Measurements from ENCODE around the gene ITPR2.

The ITPR2 gene

DNA sequence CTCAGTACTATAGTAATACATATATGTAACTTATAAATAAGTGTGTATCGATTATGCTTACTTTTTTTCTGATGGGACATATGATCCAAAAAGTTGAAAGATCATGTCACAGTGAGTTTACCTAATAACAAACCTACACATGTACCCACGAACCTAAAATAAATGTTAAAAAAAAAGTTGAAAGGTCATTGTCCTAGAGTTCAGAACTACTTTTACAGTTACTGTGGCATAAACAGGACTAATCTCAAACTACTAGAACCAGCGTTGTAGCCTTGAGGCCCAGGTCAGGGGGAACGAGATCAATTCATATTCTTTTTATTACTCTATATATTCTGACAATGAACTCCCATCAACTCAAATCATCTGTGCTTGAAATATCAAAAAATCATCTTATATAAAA is 81.8 kb downstream of the ITPR2 start:
- H2BK120ac ChIP-seq (ENCODE audit: low read depth, low read length), result no peak overlapping the region
- no peak overlapping the region for H3K4me3 ChIP-seq (ENCODE audit: insufficient read depth in 1 of 2, low read depth in 1 of 2, low read length in 2 of 2)
- no peak overlapping the region for H3K18ac ChIP-seq (ENCODE audit: low read depth in 1 of 2, low read length in 2 of 2)
- H2BK5ac ChIP-seq (ENCODE audit: low read depth, low read length, poor library complexity, severe bottlenecking), result no peak overlapping the region
- peaks cover 21% of the 10 kb centered on the region for H3K79me1 ChIP-seq (replicated peaks; ENCODE audit: low read length, poor library complexity, severe bottlenecking)
- H2BK12ac ChIP-seq (ENCODE audit: low read length in 2 of 2), result no peak overlapping the region
- no peak overlapping the region for H2BK15ac ChIP-seq (ENCODE audit: low read depth, poor library complexity, severe bottlenecking)
- H3K9me3 ChIP-seq (ENCODE audit: control insufficient read depth, low read length), result no peaks in the 10 kb centered on the region
- no peak overlapping the region for H3K23ac ChIP-seq (ENCODE audit: low read length in 2 of 2)
- no peak overlapping the region for H2AFZ ChIP-seq (ENCODE audit: low read depth, low read length)
- DNase-seq, result no peak
- H3K27ac ChIP-seq (ENCODE audit: low read length, poor library complexity, severe bottlenecking), result no peak overlapping the region
- no peak overlapping the region for H3K4ac ChIP-seq (ENCODE audit: low read depth in 1 of 2, low read length in 2 of 2)
- no peak overlapping the region for H2AK5ac ChIP-seq (ENCODE audit: low read length, severe bottlenecking)
- no peak overlapping the region for H3K4me2 ChIP-seq (ENCODE audit: low read length, poor library complexity, severe bottlenecking)
- H3K14ac ChIP-seq (ENCODE audit: low read length in 2 of 2), result no peak overlapping the region
- H3K27me3 ChIP-seq (ENCODE audit: control insufficient read depth in 1 of 2, insufficient read depth in 1 of 2, low read length in 2 of 2), result no peaks in the 10 kb centered on the region
- WGBS, result 96% methylated on average over 3 of the region's 4 CpGs
- no peak overlapping the region for H4K8ac ChIP-seq (ENCODE audit: low read length)
- no peak overlapping the region for H4K91ac ChIP-seq (ENCODE audit: low read length)
- no peak overlapping the region for H3K9ac ChIP-seq (ENCODE audit: low read length)
- no peaks in the 10 kb centered on the region for H3K36me3 ChIP-seq (ENCODE audit: control insufficient read depth in 1 of 2, insufficient read depth in 2 of 2, low read depth in 1 of 2, low read length in 2 of 2)
- H3K4me1 ChIP-seq (ENCODE audit: control insufficient read depth, insufficient read depth, low read depth, low read length), result peaks cover 3% of the 10 kb centered on the region

DNA sequence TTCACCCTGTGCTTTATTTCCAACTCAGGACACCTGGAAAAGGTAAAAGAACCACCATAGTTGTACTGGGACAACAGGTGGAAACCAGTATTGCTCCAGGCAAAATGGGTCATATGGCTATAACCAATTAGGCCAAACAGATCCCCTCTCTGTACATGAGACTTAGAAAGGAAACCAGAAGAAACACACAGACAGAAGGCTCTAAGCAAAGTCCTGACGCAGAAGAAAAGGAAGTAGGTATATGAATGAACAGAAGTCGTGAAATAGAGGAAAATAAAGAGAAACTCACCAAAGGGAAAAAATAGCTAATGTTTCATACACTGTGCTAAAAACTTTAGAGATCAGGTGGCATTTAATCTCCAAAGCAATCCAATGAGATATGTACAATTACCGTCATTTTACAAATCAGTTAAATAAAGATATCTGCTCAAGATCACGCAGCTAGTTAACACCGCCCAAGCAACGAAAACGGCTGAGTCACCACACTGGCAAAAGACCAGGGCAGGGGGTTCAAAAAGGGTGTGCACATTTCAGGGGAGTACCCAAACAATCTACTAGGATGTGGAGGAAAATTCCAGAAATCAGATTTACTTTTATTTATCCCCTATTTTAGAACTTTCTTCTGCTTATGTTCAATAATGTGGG is 82.3 kb downstream of the ITPR2 start:
- H3K36me3 ChIP-seq (ENCODE audit: control insufficient read depth in 1 of 2, insufficient read depth in 2 of 2, low read depth in 1 of 2, low read length in 2 of 2), result no peaks in the 10 kb centered on the region
- no peak for DNase-seq
- H2BK120ac ChIP-seq (ENCODE audit: low read depth, low read length), result no peak overlapping the region
- no peaks in the 10 kb centered on the region for H3K27me3 ChIP-seq (ENCODE audit: control insufficient read depth in 1 of 2, insufficient read depth in 1 of 2, low read length in 2 of 2)
- H3K18ac ChIP-seq (ENCODE audit: low read depth in 1 of 2, low read length in 2 of 2), result no peak overlapping the region
- H2BK15ac ChIP-seq (ENCODE audit: low read depth, poor library complexity, severe bottlenecking), result no peak overlapping the region
- H2AK5ac ChIP-seq (ENCODE audit: low read length, severe bottlenecking), result peak overlapping the region; percentile 57
- no peak overlapping the region for H2AFZ ChIP-seq (ENCODE audit: low read depth, low read length)
- no peak overlapping the region for H3K27ac ChIP-seq (ENCODE audit: low read length, poor library complexity, severe bottlenecking)
- H3K23ac ChIP-seq (ENCODE audit: low read length in 2 of 2), result no peak overlapping the region
- H2BK5ac ChIP-seq (ENCODE audit: low read depth, low read length, poor library complexity, severe bottlenecking), result no peak overlapping the region
- H3K14ac ChIP-seq (ENCODE audit: low read length in 2 of 2), result no peak overlapping the region
- H3K79me1 ChIP-seq (replicated peaks; ENCODE audit: low read length, poor library complexity, severe bottlenecking), result peaks cover 21% of the 10 kb centered on the region
- H2BK12ac ChIP-seq (ENCODE audit: low read length in 2 of 2), result no peak overlapping the region
- H4K8ac ChIP-seq (ENCODE audit: low read length), result no peak overlapping the region
- 95% methylated on average over 6 of the region's 7 CpGs for WGBS
- H3K4me2 ChIP-seq (ENCODE audit: low read length, poor library complexity, severe bottlenecking), result no peak overlapping the region
- H4K91ac ChIP-seq (ENCODE audit: low read length), result no peak overlapping the region
- H3K9ac ChIP-seq (ENCODE audit: low read length), result no peak overlapping the region
- H3K4me1 ChIP-seq (ENCODE audit: control insufficient read depth, insufficient read depth, low read depth, low read length), result peaks cover 5% of the 10 kb centered on the region
- no peak overlapping the region for H3K4me3 ChIP-seq (ENCODE audit: insufficient read depth in 1 of 2, low read depth in 1 of 2, low read length in 2 of 2)
- no peaks in the 10 kb centered on the region for H3K9me3 ChIP-seq (ENCODE audit: control insufficient read depth, low read length)
- H3K4ac ChIP-seq (ENCODE audit: low read depth in 1 of 2, low read length in 2 of 2), result no peak overlapping the region

DNA sequence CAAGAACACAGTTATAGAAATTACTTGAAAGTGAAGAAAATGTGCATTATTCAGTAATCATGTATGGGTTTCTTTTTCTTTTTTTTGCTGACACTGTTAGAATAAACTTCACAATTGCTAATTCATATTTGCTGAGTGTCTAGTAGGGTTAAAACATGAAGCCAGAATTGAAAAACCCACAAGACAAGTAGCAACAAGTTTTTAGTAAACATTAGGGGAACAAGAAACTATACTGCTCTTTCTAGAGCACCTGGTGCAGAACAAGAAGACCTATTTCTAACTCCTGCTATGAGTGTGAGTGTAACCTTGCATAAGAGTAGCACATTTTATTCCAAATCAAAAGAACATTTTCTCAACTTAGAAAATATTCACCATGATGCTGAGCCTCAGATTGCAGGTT is 83.2 kb downstream of the ITPR2 start:
- Histone ChIP-seq H2BK5ac (ENCODE audit: low read depth, low read length, poor library complexity, severe bottlenecking) (no peak overlapping the region), H3K23ac (ENCODE audit: low read length in 2 of 2) (no peak overlapping the region), H2BK12ac (ENCODE audit: low read length in 2 of 2) (no peak overlapping the region), H3K27me3 (ENCODE audit: control insufficient read depth in 1 of 2, insufficient read depth in 1 of 2, low read length in 2 of 2) (no peaks in the 10 kb centered on the region), H3K9ac (ENCODE audit: low read length) (peak overlapping the region; percentile 24), H3K4ac (ENCODE audit: low read depth in 1 of 2, low read length in 2 of 2) (no peak overlapping the region), H3K4me3 (ENCODE audit: insufficient read depth in 1 of 2, low read depth in 1 of 2, low read length in 2 of 2) (no peak overlapping the region), H3K4me1 (ENCODE audit: control insufficient read depth, insufficient read depth, low read depth, low read length) (peaks cover 5% of the 10 kb centered on the region), H3K18ac (ENCODE audit: low read depth in 1 of 2, low read length in 2 of 2) (peak overlapping the region in 1 of 2 experiments; percentile 26), H3K4me2 (ENCODE audit: low read length, poor library complexity, severe bottlenecking) (no peak overlapping the region), H2BK15ac (ENCODE audit: low read depth, poor library complexity, severe bottlenecking) (no peak overlapping the region), H4K91ac (ENCODE audit: low read length) (no peak overlapping the region), H3K14ac (ENCODE audit: low read length in 2 of 2) (no peak overlapping the region), H3K36me3 (ENCODE audit: control insufficient read depth in 1 of 2, insufficient read depth in 2 of 2, low read depth in 1 of 2, low read length in 2 of 2) (no peaks in the 10 kb centered on the region), H3K9me3 (ENCODE audit: control insufficient read depth, low read length) (no peaks in the 10 kb centered on the region), H3K27ac (ENCODE audit: low read length, poor library complexity, severe bottlenecking) (peak overlapping the region; percentile 17), H2AK5ac (ENCODE audit: low read length, severe bottlenecking) (no peak overlapping the region), H3K79me1 (replicated peaks; ENCODE audit: low read length, poor library complexity, severe bottlenecking) (peaks cover 21% of the 10 kb centered on the region), H4K8ac (ENCODE audit: low read length) (no peak overlapping the region), H2BK120ac (ENCODE audit: low read depth, low read length) (no peak overlapping the region), H2AFZ (ENCODE audit: low read depth, low read length) (no peak overlapping the region)
- DNase-seq, result no peak

DNA sequence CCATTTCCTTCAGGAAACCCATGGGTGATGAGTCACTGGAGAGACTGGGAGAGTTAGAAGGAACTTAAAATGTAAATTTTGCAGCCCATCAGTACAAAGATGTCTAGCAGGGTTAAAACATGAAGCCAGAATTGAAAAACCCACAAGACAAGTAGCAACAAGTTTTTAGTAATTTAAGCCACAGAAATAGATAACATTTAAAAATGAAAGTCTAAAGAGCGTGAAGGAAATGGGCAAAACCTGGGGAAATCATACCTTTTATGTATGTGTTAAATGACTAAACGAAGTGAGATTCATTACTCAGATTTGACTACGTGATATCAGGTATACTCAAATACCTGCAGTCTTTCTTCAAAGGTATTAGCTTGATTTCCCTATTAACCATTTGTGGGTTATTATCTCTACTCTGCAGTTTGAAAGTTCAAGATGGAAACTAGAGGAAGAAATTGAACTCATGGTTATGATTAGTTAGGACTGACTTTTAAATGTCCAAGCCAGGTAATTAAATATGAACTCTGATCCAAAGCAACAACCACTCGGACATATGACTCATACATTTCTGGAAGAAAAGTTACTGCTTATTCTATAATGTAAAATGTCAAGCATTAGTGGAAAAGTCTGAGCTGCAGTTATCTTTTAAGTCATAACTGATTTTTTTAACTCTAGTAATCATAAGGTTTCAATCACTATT is 84.1 kb downstream of the ITPR2 start:
- Histone ChIP-seq H3K18ac (ENCODE audit: low read depth in 1 of 2, low read length in 2 of 2) (no peak overlapping the region), H2AFZ (ENCODE audit: low read depth, low read length) (no peak overlapping the region), H3K9ac (ENCODE audit: low read length) (peak overlapping the region; percentile 24), H3K27me3 (ENCODE audit: control insufficient read depth in 1 of 2, insufficient read depth in 1 of 2, low read length in 2 of 2) (no peaks in the 10 kb centered on the region), H3K36me3 (ENCODE audit: control insufficient read depth in 1 of 2, insufficient read depth in 2 of 2, low read depth in 1 of 2, low read length in 2 of 2) (no peaks in the 10 kb centered on the region), H3K4me2 (ENCODE audit: low read length, poor library complexity, severe bottlenecking) (no peak overlapping the region), H4K91ac (ENCODE audit: low read length) (no peak overlapping the region), H4K8ac (ENCODE audit: low read length) (no peak overlapping the region), H3K23ac (ENCODE audit: low read length in 2 of 2) (no peak overlapping the region), H2AK5ac (ENCODE audit: low read length, severe bottlenecking) (no peak overlapping the region), H3K14ac (ENCODE audit: low read length in 2 of 2) (no peak overlapping the region), H3K4ac (ENCODE audit: low read depth in 1 of 2, low read length in 2 of 2) (no peak overlapping the region), H2BK12ac (ENCODE audit: low read length in 2 of 2) (no peak overlapping the region), H3K4me1 (ENCODE audit: control insufficient read depth, insufficient read depth, low read depth, low read length) (peaks cover 7% of the 10 kb centered on the region), H2BK5ac (ENCODE audit: low read depth, low read length, poor library complexity, severe bottlenecking) (no peak overlapping the region), H3K27ac (ENCODE audit: low read length, poor library complexity, severe bottlenecking) (peak overlapping the region; percentile 85), H2BK120ac (ENCODE audit: low read depth, low read length) (no peak overlapping the region), H3K9me3 (ENCODE audit: control insufficient read depth, low read length) (no peaks in the 10 kb centered on the region), H2BK15ac (ENCODE audit: low read depth, poor library complexity, severe bottlenecking) (no peak overlapping the region), H3K4me3 (ENCODE audit: insufficient read depth in 1 of 2, low read depth in 1 of 2, low read length in 2 of 2) (no peak overlapping the region), H3K79me1 (replicated peaks; ENCODE audit: low read length, poor library complexity, severe bottlenecking) (peaks cover 24% of the 10 kb centered on the region)
- 75% methylated on average over 2 of the region's 4 CpGs for WGBS
- peak; percentile 41 for DNase-seq

Measured in mesenchymal stem cell (in vitro differentiated cells and primary cell).